ENCODE data around the gene GABPA. TPM values are rescaled to one million over a fixed set of nuclear protein-coding genes. Genes with fewer than 3 reads are reported as not detected.

Gene GABPA
- polyA plus RNA-seq, 3 donors: 7.1 to 20.1 (median 12.9) TPM

- Histone ChIP-seq H3K4me3 (replicated peaks in 1 of 3; ENCODE audit: low read depth in 2 of 3, low read length in 3 of 3) (peak overlapping the region in 1 of 3 experiments; percentile 30), H3K4me1 (ENCODE audit: control insufficient read depth in 1 of 2, insufficient read depth in 2 of 2, low read length in 2 of 2) (peaks cover 3 to 6% of the 10 kb centered on the region in 2 donors), H3K9me3 (replicated peaks in 1 of 2; ENCODE audit: control insufficient read depth in 1 of 2, insufficient read depth in 1 of 2, low read length in 2 of 2) (no peaks in the 10 kb centered on the region), H3K27ac (ENCODE audit: low read depth in 1 of 2, low read length in 2 of 2) (no peak overlapping the region), H3K27me3 (ENCODE audit: control insufficient read depth in 2 of 2, insufficient read depth in 2 of 2, low read length in 2 of 2) (no peaks in the 10 kb centered on the region), H2AFZ (ENCODE audit: insufficient read depth, low read depth, low read length, poor library complexity, severe bottlenecking) (peak overlapping the region; percentile 59), H3K79me2 (ENCODE audit: insufficient read depth, low read length) (no peaks in the 10 kb centered on the region), H3K9ac (ENCODE audit: insufficient read depth, low read length, poor library complexity, severe bottlenecking) (no peak overlapping the region), H3K4me2 (replicated peaks; ENCODE audit: extremely low read depth, low read length, poor library complexity, severe bottlenecking) (peak overlapping the region; percentile 53), H4K20me1 (ENCODE audit: insufficient read depth, low read length) (no peaks in the 10 kb centered on the region), H3K36me3 (replicated peaks in 1 of 2; ENCODE audit: control insufficient read depth in 1 of 2, insufficient read depth in 2 of 2, low read length in 2 of 2) (no peaks in the 10 kb centered on the region)
- intact Hi-C loops (cut with micrococcal nuclease): no loop called here
- H3K36me3 Mint-ChIP-seq: no peaks in the 10 kb centered on the region
- peaks cover 7% of the 10 kb centered on the region for H3K4me1 Mint-ChIP-seq
- peak; percentile 76 to 85 (median 85) for DNase-seq
- H3K4me3 Mint-ChIP-seq: peak overlapping the region in 1 of 2 donors; percentile 65
- peaks cover 2 to 7% (median 6%) of the 10 kb centered on the region in 3 donors for H3K27me3 Mint-ChIP-seq (ENCODE audit: low read depth in 3 of 3)
- peak; percentile 100 for TF ChIP-seq CTCF (IDR thresholded peaks at IDR 0.05)
- no peaks in the 10 kb centered on the region for H3K9me3 Mint-ChIP-seq
- 37% methylated on average over 10 of the region's 20 CpGs for WGBS (ENCODE audit: insufficient coverage)
- H3K27ac Mint-ChIP-seq: peak overlapping the region in 1 of 7 donors; percentile 20
Observed at GRCh38 chr21:25801217-25802014, 66.6 kb downstream of the GABPA start.

- no peak for DNase-seq
- H3K9me3 Mint-ChIP-seq: peaks cover 0 to 2% (median 0%) of the 10 kb centered on the region in 7 donors
- H3K79me2 ChIP-seq (ENCODE audit: insufficient read depth, low read length): no peaks in the 10 kb centered on the region
- no peaks in the 10 kb centered on the region for H3K36me3 ChIP-seq (replicated peaks in 1 of 2; ENCODE audit: control insufficient read depth in 1 of 2, insufficient read depth in 2 of 2, low read length in 2 of 2)
- H3K4me3 Mint-ChIP-seq: no peak overlapping the region
- no peaks in the 10 kb centered on the region for H3K9me3 ChIP-seq (replicated peaks in 1 of 2; ENCODE audit: control insufficient read depth in 1 of 2, insufficient read depth in 1 of 2, low read length in 2 of 2)
- H3K27me3 Mint-ChIP-seq (ENCODE audit: low read depth in 3 of 3): peaks cover 0 to 7% (median 3%) of the 10 kb centered on the region in 3 donors
- no peak overlapping the region for H3K4me2 ChIP-seq (replicated peaks; ENCODE audit: extremely low read depth, low read length, poor library complexity, severe bottlenecking)
- H3K4me1 Mint-ChIP-seq: peaks cover 7% of the 10 kb centered on the region
- H3K27ac ChIP-seq (ENCODE audit: low read depth in 1 of 2, low read length in 2 of 2): no peak overlapping the region
- H4K20me1 ChIP-seq (ENCODE audit: insufficient read depth, low read length): no peaks in the 10 kb centered on the region
- TF ChIP-seq CTCF (IDR thresholded peaks at IDR 0.05): no peak
- no peaks in the 10 kb centered on the region for H3K27me3 ChIP-seq (ENCODE audit: control insufficient read depth in 2 of 2, insufficient read depth in 2 of 2, low read length in 2 of 2)
- H3K4me1 ChIP-seq (ENCODE audit: control insufficient read depth in 1 of 2, insufficient read depth in 2 of 2, low read length in 2 of 2): peaks cover 3 to 6% of the 10 kb centered on the region in 2 donors
- WGBS (ENCODE audit: insufficient coverage): 67% methylated on average over 3 of the region's 4 CpGs
- no peak overlapping the region for H3K9ac ChIP-seq (ENCODE audit: insufficient read depth, low read length, poor library complexity, severe bottlenecking)
- H3K36me3 Mint-ChIP-seq: no peaks in the 10 kb centered on the region
- H3K27ac Mint-ChIP-seq: no peak overlapping the region
- intact Hi-C loops (cut with micrococcal nuclease): no loop called here
- no peak overlapping the region for H3K4me3 ChIP-seq (replicated peaks in 1 of 3; ENCODE audit: low read depth in 2 of 3, low read length in 3 of 3)
- no peak overlapping the region for H2AFZ ChIP-seq (ENCODE audit: insufficient read depth, low read depth, low read length, poor library complexity, severe bottlenecking)
Observed at GRCh38 chr21:25806060-25806459, 71.3 kb downstream of the GABPA start.

All from CD14-positive monocyte (primary cell).